ENCODE data around the gene RBCK1. TPM values are rescaled to one million over a fixed set of nuclear protein-coding genes. Genes with fewer than 3 reads are reported as not detected.

Gene RBCK1
- total and polyA plus RNA-seq, 7 donors = 34.1 to 52.5 (median 43.1) TPM

DNA sequence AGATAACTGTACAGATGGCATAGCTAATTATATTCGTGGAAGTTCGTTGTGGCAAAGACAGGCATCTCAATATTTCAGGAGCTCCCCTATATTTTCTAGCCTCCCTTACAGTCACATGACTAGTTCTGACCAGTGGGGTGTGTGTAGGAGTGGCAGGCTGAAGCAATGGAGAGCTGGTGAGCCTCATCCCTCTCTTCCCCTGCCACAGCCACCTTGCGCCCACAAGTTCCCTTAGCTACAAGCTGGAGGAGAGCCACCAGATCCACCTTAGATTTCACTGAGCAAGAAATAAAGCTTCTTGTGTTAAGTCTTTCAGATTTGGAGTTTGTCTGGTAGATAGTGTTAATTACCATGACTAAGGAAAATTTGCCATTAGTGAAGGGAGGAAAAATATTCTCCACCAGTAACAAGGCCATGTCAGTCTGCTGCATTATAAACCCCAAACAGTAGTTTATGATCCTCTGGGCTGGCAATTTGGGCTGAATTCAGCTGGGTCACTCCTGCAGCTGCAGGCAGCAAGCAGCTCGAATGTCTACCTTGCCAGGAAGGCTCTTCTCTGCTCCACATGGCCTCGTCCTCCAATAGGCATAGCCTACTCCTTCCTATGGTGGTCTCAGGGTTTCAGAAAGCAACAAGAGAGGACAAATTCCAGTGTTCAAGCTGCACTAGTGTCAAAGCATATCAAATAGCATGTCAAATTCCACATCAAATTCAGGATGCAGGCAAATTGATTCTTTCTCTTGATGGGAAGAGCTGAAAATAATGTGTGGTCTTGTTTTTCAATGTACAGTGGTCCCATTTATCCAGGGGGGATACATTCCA is 7.4 kb upstream of the RBCK1 start:
- ATAC-seq (no peak), DNase-seq (no peak)
- no peak for TF ChIP-seq CTCF (IDR thresholded peaks at IDR 0.05)
- WGBS, 3 donors = 44 to 68% (median 47%) methylated on average over 5 of the region's 5 CpGs
- Histone ChIP-seq H3K9me3 (no peaks in the 10 kb centered on the region), H3K36me3 (ENCODE audit: insufficient read depth in 1 of 2, low read depth in 1 of 2) (peaks cover 0 to 1% of the 10 kb centered on the region in 2 donors), H3K4me1 (no peaks in the 10 kb centered on the region), H3K27me3 (ENCODE audit: insufficient read depth in 3 of 3, low read length in 2 of 3) (no peaks in the 10 kb centered on the region), H3K27ac (no peak overlapping the region), H3K4me3 (no peak overlapping the region)
- intact Hi-C loops (cut with DNase I) = loop anchor here in 1 of 2 donors (10.0 kb wide), 2 partner anchors 74 to 144 kb away; partner anchors contain the start of gene CSNK2A1

DNA sequence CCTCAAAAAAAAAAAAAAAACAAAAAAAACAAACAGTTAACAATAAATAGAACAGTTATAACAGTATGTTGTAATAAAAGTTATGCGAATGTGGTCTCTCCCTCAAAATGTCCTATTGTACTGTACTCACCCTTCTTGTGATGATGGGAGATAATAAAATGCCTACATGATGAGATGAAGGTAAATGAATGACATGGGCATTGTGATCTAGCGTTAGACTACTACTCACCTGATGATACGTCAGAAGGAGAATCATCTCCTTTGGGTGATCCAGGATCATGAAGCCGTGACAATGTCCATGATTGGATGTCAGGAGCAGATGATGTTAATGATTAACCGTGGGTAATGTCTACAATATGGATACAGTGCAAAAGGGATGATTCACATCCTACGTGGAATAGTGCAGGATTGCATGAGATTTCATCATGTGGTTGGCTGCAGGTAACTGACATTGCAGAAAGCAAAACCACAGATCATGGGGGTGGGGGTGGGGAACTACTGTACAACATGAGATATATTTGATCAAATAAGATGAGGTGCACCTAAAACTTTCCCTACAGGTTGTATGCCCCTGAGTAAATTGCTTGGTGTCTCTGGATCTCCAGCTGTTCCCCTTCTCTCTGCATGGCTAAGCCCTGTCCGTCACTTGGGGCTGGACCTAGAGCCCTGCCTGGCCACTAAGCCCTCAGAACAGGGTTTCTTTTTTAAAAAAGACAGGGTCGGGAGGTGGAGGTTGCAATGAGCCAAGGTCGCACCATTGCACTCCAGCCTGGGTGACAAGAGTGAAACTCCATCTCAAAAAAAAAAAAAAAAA is 6.2 kb upstream of the RBCK1 start:
- 81 to 84% (median 81%) methylated on average over 9 of the region's 9 CpGs for WGBS, 3 donors
- no peak overlapping the region for H3K27ac ChIP-seq
- DNase-seq = no peak
- no peak overlapping the region for H3K4me3 ChIP-seq
- H3K27me3 ChIP-seq (ENCODE audit: insufficient read depth in 3 of 3, low read length in 2 of 3) = no peaks in the 10 kb centered on the region
- H3K9me3 ChIP-seq = no peaks in the 10 kb centered on the region
- no peak for TF ChIP-seq CTCF (IDR thresholded peaks at IDR 0.05)
- no peak for ATAC-seq
- H3K4me1 ChIP-seq = peaks cover 1% of the 10 kb centered on the region
- intact Hi-C loops (cut with DNase I) = loop anchor here in 1 of 2 donors (10.0 kb wide), 2 partner anchors 73 to 143 kb away; partner anchors contain the start of gene CSNK2A1
- no peaks in the 10 kb centered on the region for H3K36me3 ChIP-seq (ENCODE audit: insufficient read depth in 1 of 2, low read depth in 1 of 2)

DNA sequence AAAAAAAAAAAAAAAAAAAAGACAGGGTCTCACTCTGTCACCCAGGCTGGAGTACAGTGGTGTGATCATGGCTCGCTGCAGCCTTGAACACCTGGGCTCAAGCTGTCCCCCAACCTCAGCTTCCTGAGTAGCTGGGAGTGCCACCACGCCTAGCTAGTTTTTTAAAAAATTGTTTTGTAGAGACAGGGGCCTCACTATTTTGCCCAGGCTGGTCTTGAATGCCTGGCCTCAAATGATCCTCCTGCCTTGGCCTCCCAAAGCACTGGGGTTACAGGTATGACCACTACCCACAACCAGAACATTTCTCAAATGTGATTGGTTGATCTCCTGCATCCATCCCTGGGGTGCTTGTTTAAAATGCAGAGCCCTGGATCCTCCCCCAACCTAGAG is 5.6 kb upstream of the RBCK1 start:
- no peaks in the 10 kb centered on the region for H3K27me3 ChIP-seq (ENCODE audit: insufficient read depth in 3 of 3, low read length in 2 of 3)
- 94 to 95% (median 94%) methylated on average over 2 of the region's 2 CpGs for WGBS, 3 donors
- no peak for TF ChIP-seq CTCF (IDR thresholded peaks at IDR 0.05)
- no peak overlapping the region for H3K27ac ChIP-seq
- no peak overlapping the region for H3K4me3 ChIP-seq
- ATAC-seq (no peak), DNase-seq (no peak)
- H3K9me3 ChIP-seq = no peaks in the 10 kb centered on the region
- intact Hi-C loops (cut with DNase I) = loop anchor here in 1 of 2 donors (10.0 kb wide), 2 partner anchors 72 to 142 kb away; partner anchors contain the start of gene CSNK2A1
- peaks cover 7% of the 10 kb centered on the region for H3K4me1 ChIP-seq
- no peaks in the 10 kb centered on the region for H3K36me3 ChIP-seq (ENCODE audit: insufficient read depth in 1 of 2, low read depth in 1 of 2)

GRCh38 chr20:402898-403581 is 5.1 kb upstream of the RBCK1 start:
- WGBS, 3 donors = 86 to 99% (median 94%) methylated on average over 6 of the region's 6 CpGs
- intact Hi-C loops (cut with DNase I) = loop anchor here in 1 of 2 donors (10.0 kb wide), 2 partner anchors 72 to 142 kb away; partner anchors contain the start of gene CSNK2A1
- no peak for ATAC-seq

More at GRCh38 chr20:402898-403581, 5.1 kb upstream of the RBCK1 start:
- DNase-seq = no peak
- TF ChIP-seq CTCF (IDR thresholded peaks at IDR 0.05) = no peak
- no peak overlapping the region for H3K27ac ChIP-seq
- no peaks in the 10 kb centered on the region for H3K9me3 ChIP-seq
- H3K36me3 ChIP-seq (ENCODE audit: insufficient read depth in 1 of 2, low read depth in 1 of 2) = no peaks in the 10 kb centered on the region
- no peaks in the 10 kb centered on the region for H3K27me3 ChIP-seq (ENCODE audit: insufficient read depth in 3 of 3, low read length in 2 of 3)
- peaks cover 8% of the 10 kb centered on the region for H3K4me1 ChIP-seq
- no peak overlapping the region for H3K4me3 ChIP-seq
